Panc1 (cell line): ENCODE measurements around the gene RPS19BP1.

Experiments used
- POLR2AphosphoS5 ChIP-seq: IDR thresholded peaks from 2 replicates; pipeline ENCODE4 v1.6.1; 2012; ENCODE audit warnings: mild to moderate bottlenecking, low read depth, low read length, moderate library complexity
- TCF7L2 ChIP-seq: IDR thresholded peaks from 2 replicates; pipeline ENCODE4 v1.6.1; 2011; ENCODE audit warnings: mild to moderate bottlenecking, low read depth, low read length, inconsistent platforms
- TF ChIP-seq, protein P1 (sequence below): fragments of 450-650 bp; IDR thresholded peaks from 2 replicates; pipeline ENCODE4 v1.5.1; 2017; ENCODE audit warnings: mild to moderate bottlenecking

DNA sequence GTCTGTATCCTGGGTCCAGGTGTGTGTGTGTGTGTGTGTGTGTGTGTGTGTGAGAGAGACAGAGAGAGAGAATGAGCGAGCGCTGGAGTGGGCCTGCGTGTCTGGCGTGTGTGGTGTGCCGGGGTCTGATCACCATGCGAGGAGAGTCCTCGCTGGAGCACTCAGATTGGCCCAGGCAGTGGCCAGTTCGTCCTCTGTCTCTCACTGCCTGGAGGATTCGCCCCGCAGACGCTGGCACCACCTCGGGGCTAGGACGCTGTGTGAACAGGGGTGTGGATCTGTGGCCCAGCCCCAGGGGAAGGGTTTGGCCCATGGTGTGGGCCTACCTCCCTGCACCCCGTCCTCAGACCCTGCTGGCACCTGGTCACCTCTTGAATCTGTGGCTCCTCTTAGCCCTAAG is 26.4 kb upstream of the RPS19BP1 start:
- TF ChIP-seq, protein P1, sequence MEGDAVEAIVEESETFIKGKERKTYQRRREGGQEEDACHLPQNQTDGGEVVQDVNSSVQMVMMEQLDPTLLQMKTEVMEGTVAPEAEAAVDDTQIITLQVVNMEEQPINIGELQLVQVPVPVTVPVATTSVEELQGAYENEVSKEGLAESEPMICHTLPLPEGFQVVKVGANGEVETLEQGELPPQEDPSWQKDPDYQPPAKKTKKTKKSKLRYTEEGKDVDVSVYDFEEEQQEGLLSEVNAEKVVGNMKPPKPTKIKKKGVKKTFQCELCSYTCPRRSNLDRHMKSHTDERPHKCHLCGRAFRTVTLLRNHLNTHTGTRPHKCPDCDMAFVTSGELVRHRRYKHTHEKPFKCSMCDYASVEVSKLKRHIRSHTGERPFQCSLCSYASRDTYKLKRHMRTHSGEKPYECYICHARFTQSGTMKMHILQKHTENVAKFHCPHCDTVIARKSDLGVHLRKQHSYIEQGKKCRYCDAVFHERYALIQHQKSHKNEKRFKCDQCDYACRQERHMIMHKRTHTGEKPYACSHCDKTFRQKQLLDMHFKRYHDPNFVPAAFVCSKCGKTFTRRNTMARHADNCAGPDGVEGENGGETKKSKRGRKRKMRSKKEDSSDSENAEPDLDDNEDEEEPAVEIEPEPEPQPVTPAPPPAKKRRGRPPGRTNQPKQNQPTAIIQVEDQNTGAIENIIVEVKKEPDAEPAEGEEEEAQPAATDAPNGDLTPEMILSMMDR, result no peak
- TF ChIP-seq POLR2AphosphoS5 (no peak), TCF7L2 (no peak)
